Activated naive CD4-positive, alpha-beta T cell treated with anti-CD3 and anti-CD28 coated beads, Interleukin-2, amount 50 U/mL, for 16 hours (primary cell): Measurements from ENCODE around the gene CCDC184.
A peak's percentile ranks its signal among the peaks of the same experiment; 100 is the strongest.
"Not testable (repeated sequence)": the region's sequence is repeated elsewhere in the genome, so short reads cannot be mapped to it uniquely, and the experiment has no call there.

Experiments used
- DNase-seq: peaks from one replicate; pipeline ENCODE4 v3.0.0-alpha.2; 2020

CCDC184 gene

DNA sequence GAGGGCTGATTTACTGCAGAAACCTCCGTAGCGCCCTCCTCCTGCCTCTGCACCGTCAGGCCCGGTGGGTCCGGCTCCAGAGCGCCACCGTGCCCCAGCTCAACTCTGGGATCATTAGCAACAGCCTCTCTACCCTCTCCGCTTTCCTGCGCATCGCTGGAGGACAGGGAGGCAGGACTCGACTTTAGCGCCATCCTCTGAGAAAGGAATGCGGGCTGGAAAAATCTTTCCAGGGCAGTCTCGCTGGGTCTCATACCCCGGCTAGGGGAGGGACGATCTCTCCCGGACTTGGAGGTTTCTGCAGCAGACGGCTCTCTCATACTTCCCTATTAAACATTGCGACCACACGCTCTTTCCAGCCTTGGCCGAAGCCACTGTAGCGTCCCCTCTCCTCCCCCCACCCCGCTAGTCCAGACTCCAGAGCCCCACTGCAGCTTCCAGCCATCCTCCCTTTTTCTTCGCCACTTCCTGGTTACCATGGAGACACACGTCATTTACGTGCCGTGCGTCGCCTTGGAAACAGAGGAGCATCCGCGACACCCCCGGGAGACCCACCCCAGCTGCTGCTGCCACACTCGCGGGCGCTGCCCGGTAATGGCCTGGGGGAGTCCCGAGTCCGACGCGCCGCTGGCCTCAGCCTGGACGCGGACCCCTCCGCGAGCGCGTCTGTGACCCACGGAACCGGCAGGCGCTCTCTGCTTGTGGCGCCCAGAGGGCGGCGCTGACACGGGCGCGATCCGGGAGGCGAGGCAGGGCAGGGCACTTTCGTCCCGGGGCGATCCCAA is at the start of gene CCDC184:
Gene CCDC184 (plus strand): TSS at position 554 of the 785 bp plus-strand sequence. CDS start 479 bp downstream, outside the sequence.
- peak; percentile 72 for DNase-seq

DNA sequence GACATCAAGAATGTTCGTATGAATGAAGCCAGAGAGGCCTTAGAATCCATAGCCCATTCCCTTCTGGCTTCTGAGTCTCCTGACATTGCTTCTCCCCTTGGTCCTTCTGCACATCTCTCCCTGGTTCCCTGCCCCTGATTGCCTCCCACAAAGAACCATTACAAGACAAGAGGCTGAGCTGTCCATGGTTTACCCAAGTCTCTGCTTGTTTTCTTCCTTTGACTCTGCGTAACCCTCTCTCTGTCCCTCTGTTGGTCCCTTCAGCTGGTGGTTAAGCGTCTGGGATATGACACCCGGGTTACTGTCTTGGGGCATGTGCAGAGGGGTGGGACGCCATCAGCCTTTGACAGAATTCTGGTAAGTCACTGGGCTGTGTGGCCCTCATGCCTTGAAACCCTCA is 48.4 kb upstream of the CCDC184 start:
- no peak for DNase-seq

DNA sequence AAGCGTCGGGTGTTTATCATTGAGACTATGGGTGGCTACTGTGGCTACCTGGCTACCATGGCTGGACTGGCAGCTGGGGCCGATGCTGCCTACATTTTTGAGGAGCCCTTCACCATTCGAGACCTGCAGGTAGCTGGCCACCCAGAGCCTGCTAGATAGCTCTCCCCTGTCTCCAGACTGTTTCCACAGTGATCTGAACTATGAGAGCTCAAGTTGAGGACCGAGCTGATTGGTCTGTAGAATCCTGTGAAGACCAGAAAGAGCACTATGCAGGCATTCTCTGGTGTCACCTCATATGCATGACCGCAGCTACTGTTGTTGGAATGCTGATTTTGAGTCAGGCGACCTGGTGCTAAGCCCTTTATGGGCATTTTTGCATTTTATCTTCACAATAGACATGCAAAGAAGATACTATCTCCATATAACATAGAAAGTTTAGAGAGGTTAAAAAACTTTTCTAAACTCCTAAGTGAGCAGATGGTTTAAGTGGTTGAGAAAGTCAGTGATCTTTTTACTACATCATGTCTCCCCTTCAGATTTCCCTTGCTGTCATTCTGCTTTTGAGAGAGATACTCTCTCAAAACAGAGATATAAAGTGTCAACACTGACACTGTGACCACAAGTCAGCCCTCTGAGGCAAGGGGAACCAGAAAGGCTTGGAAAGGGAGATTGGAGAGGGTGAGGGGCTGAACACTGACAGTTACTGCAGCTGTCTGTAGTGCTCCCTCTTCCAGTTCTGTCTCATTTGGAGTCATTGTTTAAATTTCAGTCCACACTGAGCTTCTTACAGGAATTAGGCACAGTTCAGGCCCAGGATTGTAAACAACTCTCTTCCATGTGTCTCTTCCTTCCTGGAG is 40.4 kb upstream of the CCDC184 start:
- DNase-seq, result no peak

DNA sequence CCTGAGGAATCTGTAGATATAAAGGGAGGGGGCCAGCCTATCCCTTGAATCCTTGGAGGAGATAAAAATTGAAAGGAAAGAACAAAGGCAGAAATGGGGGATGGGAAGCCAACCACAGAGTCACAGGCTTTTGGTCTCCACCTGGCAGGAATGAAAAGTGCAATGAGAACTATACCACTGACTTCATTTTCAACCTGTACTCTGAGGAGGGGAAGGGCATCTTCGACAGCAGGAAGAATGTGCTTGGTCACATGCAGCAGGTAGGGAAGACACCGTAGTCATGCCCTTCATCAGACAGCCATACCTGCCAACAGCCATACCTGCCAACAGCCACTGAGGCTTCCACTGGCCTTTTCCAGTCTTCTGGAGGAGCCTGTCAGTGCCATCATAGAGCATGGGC is 39.5 kb upstream of the CCDC184 start:
- no peak for DNase-seq

- no peak for DNase-seq
Measured at GRCh38 chr12:48145981-48146380, 37.5 kb upstream of the CCDC184 start.

GRCh38 chr12:48151103-48151771 is 32.2 kb upstream of the CCDC184 start:
- DNase-seq, result no peak

GRCh38 chr12:48155786-48156185 is 27.7 kb upstream of the CCDC184 start:
- not testable (repeated sequence) for DNase-seq

DNA sequence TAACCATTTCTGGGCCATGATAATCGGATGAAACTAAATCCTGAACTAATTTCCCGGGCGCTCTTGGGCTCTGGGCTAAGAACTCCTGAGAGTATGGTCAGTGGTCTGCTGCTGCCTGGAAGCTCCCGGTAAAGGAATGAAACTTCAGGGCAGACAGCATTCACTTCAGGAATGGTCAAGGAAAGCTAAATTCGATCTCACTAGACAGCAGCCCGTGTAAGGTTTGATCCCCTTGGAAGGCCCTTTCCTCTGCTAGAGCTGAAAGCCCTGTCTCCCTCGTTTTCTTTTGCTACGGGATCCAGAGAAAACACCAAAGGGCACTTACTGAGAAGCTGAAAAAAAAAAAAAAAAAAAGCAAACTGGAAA is 26.8 kb upstream of the CCDC184 start:
- DNase-seq, result no peak

- peak; percentile 99 for DNase-seq
Measured at GRCh38 chr12:48157018-48157888, 26.2 kb upstream of the CCDC184 start, which contains the start of gene ASB8. ASB8 (minus strand) TSS chr12:48157515; CDS start chr12:48153496, 4,019 bp downstream.

GRCh38 chr12:48157889-48158370 is 25.5 kb upstream of the CCDC184 start:
- DNase-seq, result no peak

GRCh38 chr12:48160046-48160445 is 23.4 kb upstream of the CCDC184 start:
- DNase-seq, result no peak

DNA sequence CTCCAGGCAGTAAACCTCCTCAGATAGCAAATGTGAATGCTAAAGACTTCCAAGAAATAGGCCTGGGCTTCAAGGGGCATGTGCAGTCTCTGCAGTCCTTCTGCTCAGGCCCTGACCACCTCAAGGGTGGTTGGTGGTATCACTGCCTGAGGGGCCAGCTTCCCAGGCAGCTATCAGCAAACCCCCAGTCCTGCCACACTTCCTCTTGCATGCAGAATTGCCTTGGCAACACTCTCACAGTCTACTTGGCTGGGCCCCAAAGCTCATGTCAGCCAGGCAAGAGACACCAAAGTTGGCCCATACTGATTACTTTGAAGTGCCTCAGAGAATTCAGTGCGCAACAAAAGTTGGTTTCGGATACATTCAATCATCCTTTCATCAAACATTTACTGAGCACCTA is 22.6 kb upstream of the CCDC184 start:
- no peak for DNase-seq

DNA sequence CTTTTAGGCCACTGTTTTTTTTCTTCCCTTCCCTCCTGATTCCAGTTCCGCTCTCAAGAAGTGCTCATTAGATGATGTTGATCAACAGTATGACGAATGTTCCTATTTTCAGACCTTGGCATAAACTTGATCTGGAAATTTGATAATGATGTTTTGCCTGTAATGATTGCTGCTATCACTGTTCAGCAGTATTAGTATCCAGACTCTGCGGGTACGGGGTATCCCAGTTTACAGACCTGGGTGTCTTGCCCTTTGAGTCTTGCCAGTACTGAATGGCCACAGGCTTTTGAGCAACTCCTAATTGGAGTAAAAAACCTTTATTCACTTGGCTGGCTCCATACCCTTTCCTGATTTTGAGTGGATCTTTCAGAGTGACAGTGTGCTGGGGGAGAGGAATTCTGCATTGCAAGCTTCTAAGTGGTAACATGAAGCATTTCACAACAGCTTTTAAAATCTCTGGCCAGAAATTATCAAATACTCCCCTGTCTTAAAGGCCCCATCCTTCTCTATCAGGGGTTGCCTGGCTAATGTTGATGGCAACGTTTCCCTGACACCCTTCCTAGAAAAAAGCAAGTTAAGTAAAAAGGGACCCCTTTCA is 20.2 kb upstream of the CCDC184 start:
- no peak for DNase-seq

GRCh38 chr12:48164451-48164850 is 19.0 kb upstream of the CCDC184 start:
- no peak for DNase-seq

DNA sequence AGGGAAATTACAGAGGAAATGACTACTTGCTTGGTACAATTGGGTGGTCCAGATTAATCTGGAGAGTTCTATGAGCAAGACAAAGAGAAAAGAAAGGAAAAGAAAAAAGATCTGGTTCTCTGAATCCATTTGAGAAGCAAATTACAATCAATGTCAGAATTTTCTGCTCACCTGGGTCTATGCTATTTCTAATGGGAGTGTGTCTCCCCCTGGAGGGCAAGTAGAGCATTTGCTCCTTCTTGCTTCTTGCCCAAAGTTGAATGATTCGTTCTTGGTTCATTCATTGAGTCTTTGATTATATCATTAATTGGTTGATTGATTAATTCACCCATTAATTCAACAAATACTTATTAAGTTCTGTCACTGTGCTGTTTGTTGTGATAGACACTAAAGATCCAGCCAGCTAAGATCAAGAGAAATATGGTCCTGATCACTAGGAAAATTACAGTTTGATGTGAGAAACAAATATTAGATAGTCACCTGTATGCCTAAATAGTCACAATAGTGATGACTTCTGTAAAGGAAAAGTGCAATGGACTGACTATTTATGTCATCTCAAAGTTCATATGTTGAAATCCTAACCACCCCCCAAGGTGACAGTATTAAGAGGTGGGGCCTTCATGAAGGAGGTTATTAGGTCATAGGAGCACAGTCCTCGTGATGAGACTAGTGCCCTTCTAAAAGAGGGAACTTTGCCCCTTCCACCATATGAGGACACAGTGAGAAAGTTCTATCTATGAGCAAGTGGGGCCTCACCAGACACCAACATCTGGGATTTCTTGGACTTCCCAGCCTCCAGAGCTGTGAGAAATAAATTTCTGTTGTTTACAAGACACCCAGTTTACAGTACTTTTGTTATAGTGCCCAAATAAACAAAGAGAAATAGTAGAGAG is 18.1 kb upstream of the CCDC184 start:
- peak; percentile 33 for DNase-seq

GRCh38 chr12:48169011-48169410 is 14.4 kb upstream of the CCDC184 start:
- no peak for DNase-seq

- no peak for DNase-seq
Measured at GRCh38 chr12:48175613-48176416, 7.6 kb upstream of the CCDC184 start.

GRCh38 chr12:48176417-48176751 is 7.1 kb upstream of the CCDC184 start:
- DNase-seq, result no peak

DNA sequence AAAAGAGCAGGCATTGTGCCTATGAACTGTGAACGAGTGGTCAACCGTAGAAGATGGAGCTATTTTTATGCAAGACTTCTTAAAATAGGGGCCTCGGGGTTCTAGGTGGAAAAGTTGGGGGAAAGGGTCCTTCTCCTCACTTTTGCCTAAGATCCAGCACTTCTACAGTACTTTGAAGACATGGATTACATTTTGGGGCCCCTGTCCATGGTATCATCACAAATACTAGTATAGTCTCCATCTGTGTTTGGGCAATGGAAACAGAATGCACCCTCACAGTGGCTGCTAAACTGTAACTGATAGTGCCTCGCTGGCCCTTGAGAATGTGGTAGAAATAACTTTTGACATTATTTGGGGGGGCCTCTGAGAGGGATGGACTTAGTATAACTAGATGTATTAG is 5.5 kb upstream of the CCDC184 start:
- no peak for DNase-seq

DNA sequence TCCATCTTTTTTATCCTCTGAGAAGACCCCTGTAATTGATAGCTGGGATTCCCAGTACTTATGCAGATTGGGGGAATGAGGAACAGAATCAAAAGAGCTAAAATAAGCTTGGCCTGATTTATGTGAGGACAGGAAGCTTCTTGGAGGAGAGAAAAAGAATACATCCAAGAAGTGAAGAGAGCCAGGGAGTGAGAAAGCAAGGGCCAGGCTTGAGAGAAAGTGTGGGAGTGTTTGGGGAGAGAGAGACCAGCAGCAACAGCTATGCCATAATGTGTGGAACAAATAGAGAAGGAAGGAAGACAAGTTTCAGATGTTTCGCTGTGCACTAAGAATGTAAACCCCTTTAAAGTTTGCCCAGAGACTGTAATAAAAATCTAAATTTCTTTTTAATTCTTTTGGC is 4.0 kb upstream of the CCDC184 start:
- DNase-seq, result no peak
